OCI-M1 (cell line): ENCODE measurements around the gene OSBP2.

Source experiments
- DNase-seq: peaks from one replicate; lab custom pipeline; 2025; lab: John Stamatoyannopoulos, UW

Gene OSBP2

DNA sequence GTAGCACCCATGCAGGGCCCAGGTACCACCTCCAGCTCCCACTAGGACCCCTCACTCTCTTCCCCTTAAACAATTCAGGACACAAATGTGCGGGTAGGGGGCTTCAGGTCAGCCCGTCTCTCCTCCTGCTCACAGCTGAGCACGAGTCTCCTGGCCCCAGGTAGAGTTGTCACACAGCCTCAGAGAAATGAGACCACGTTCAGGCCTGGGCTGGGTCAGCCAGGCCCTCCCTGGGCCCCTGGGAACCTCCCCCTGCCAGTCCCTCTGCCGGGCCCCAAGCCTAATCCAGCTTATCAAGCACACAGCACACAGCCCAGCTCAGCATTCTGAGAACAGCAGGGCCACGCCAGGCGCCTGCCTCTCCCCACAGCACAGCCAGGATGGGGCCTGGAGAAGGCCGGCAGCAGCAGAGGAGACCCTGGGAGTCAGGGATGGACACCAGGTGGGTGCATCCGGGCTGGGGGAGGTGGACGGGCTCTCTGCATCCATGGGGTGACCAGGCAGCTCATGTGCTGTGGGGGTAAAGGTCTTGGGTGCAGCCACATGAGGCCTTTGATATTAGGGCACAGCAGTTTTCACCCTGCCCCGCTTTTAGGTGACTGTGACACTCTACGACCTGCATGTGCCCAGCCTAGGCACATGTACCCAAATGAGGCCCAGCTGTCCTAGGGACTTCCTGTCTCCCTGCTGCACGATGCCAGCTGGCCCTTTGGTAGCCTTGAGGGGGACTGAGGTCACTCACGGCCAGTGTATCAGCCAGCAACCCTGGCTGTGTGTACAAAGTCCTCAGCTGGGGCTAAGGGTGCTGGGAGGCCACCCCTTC lies 186.9 kb downstream of the OSBP2 start:
- peak; percentile 91 for DNase-seq

DNA sequence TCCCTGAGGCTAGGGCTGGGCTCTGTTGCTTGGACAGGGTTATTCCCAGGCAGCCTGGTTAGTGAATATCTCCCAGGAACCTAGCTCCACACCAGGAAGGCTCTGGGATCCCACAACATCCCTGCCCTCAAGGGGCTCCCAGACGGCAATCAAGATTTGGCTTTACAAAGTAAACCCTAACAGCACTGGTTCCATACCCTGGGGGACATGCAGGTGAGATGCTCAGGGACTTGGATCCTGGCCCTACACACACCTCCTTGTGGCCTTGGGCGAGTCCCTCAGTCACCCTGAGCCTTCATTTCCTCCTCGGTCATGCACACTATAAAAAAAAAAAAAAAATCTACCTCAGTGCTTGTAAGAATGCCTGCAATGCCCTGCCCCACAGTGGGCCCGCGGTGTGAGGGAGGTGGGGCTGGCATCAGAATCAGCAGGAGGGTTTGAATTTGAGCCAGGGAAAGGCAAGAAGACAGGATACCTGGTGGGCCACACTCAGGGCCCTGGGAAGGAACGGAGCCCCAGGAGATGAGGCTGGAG lies 187.6 kb downstream of the OSBP2 start:
- DNase-seq: no peak

DNA sequence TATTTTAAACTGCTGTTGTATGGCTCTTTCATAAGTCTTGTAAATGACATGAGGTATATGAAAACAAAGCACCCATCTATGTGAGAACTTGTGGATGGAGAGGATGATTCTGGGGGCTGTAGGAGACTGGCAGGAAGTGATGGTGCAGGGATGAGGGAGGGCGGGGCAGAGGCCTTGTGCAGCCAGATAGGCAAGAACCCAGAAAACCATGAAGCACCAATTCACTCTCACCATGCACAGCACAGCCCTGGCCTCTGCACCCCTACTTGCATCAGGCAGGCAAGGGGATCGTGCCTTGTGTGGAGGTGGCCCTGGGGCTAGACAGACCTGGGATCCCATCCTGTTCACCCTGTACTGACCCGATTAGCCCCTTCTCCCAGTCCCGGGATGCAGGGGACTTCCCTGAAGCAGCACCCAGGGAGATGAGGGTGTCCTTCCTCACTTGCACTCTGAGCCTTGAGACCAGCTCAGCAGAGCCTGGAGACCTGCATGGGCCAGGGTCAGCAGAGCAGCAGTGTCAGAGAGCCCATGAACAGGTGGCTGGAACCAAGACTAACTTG lies 188.4 kb downstream of the OSBP2 start:
- DNase-seq: peak; percentile 6

DNA sequence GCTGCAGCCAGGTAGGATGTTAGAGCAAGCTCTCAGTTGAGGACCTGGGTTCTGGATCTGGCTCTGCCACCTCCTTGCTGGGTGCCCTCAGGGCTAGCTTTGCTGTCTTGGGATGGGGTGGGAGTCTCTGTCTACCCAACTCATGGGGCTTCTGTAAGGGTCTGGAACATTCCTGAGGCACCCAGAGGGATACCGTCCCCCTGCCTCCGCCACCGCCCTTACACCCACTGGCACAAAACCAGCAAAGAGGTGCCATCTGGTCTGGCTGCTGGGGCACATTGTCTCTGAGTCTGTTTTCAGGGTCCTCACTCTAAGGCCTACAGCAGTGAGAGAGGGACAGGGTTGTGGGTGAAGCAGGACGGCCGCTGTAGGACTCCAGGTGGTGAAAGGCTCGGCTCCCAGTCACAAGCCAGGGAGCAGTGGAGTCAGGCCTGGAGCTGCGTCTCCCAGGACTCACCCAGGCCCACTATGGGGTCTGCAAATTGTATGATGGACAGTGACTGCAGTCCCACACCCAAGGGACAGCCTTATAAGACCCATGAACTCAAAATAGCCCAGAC lies 189.0 kb downstream of the OSBP2 start:
- no peak for DNase-seq

DNA sequence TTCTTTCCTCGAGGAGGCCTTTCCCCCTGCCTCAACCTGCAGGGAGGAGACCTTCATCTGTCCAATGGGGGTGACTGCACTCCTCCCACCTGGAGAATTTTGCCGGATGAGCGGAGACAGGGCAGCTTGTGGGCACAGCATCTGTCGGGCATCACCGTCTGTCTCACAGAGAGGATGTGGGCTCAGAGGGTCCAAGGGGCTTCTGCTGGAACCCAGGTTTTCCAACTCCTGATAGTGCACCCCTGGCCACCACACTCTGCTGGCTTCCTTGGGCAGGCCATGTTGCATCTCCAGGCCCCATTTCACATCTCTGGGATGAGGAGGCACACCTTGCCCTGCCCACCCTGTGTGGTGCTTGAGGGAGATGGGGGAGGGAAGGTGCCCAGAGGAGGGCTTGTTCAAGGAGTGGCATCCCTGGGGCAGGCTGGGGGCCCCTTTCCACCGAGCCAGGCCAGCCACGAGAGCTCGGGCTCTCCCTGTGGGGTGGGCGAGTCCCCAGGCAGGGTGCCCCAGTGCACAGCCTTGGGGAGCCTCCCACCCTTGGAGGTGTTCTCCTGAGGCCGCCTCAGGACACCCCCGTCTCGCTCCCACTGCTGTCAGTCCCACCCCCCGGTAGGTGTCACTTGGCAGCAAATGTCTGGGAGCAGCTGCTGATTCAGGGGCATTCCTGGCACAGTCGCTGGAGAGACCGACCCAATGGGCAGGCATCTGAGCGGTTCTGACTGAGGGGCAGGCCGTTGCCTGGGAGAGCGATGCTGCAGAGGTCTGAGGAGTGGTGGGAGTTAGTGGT lies 189.7 kb downstream of the OSBP2 start:
- DNase-seq: no peak

DNA sequence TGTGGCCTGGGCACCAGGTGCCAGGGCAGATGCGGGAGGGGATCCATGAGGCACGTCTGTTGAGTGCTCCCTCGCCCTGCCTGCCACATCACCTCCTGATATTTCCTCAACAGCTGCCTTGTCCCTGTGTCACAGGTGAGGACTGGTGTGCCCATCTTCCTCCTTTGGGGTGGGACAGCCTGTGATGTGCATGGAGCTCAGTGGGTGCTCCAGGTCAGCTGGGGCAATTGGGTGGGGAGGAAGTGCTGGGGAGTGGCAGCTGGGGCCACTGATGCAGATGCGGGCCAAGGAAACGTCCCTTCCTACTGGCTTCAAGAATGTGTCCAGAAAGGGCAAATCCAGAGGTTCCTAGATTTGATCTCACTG lies 190.3 kb downstream of the OSBP2 start:
- DNase-seq: no peak

DNA sequence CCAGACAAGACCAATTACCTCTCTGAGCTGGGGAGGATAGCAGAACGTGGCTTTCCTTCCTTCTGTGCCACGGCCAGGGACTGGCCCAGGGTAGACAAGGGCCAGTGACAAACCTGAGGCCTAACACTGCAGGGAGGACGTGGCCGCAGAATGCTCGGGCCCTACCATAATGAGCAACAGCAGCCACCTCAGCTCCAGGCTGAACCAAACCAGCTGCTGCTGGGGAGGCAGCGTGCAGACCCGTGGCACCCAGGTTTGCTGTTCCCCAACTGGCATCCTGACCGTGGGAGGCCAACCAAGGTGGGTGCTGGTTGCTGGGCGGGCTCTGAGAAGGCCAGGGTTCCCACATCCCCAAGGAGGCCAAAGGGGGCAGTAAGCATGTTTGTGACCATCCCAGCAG lies 190.9 kb downstream of the OSBP2 start:
- DNase-seq: no peak

DNA sequence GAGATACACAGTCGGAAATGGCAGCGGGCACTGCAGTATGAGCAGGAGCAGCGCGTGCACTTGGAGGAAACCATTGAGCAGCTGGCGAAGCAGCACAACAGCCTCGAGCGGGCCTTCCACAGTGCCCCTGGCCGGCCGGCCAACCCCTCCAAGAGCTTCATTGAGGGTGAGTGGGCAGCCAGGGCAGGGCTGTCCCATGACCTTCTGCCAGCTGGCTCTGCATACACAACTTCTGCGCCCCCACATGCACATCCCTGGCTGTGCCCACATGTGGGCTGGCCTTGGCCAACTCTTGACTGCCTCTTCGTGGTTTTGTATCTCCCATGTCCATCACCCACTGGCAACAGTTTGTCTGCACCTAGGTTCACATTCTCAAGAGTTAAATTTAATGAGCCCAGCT lies 192.8 kb downstream of the OSBP2 start:
- DNase-seq: no peak

DNA sequence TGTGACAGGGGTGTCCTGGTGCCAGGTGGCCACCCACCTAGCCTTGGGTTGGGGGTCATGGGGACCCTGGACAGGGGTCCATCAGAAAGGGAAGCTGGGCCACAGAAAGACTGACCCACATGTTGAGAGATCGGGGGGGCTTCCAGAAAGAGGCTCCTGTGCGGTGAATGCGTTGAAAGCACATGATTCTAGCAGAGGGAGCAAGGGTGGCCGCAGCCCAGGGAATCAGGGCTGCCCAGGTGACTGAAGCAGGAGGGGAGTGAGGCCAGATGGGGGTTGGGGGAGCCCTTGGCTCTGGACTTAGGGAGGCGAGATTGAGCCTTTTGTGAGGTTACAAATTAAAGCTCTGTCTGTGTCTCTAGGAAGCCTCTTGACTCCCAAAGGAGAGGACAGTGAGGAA lies 193.2 kb downstream of the OSBP2 start:
- no peak for DNase-seq

DNA sequence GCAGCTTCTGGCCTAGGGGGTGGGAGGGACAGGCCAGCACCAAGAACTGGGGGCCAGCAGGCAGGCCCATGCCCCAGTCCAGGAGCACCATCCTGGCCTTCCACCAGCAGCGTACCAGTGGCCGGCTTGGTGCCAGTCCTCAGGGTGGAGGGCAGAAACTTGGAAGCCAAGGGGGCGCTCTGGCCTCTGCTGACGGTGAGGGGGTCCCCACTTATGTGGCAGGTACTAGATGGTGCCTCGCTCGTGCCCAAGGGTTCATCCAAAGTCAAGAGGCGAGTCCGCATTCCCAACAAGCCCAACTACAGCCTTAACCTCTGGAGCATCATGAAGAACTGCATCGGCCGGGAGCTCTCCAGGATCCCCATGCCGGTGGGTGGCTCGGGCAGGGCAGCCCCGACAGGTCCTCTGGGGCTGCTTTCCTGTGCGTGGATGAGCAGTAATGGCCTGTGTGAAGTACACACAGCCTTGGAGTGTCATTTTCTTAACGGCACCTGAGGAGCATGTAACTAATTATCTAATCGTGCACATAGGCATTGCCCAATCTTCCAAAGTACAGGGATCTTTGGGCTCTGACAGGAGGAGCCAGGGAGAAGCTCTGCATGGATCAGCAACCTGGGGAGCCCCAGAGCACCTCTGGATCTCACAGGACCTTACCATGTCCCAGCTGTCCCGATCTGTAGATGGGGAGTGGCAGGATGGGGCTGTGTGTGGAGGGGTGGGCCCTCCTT lies 194.8 kb downstream of the OSBP2 start:
- no peak for DNase-seq

DNA sequence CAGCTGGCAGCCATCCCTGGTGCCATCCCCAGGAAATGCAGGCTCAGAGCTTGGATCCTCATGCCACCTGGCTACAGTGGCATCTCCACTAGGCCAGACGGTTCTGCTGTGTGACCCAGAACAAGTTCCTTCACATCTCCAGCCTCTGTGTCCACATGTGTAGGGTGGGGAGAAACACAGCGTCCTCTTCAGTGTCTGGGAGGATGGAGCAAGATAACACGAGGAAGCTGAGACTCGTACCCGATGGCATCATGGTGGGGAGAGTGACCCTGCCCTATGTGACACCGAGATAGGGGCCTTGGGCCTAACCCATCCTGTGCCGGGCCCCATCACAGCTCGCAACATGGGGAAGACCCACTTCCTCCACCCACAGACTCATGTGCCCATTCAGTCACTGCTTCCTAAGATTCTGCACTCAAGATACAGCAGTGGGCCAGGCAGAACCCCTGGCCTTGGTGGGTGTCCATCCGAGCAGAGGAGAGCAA lies 195.4 kb downstream of the OSBP2 start:
- no peak for DNase-seq

DNA sequence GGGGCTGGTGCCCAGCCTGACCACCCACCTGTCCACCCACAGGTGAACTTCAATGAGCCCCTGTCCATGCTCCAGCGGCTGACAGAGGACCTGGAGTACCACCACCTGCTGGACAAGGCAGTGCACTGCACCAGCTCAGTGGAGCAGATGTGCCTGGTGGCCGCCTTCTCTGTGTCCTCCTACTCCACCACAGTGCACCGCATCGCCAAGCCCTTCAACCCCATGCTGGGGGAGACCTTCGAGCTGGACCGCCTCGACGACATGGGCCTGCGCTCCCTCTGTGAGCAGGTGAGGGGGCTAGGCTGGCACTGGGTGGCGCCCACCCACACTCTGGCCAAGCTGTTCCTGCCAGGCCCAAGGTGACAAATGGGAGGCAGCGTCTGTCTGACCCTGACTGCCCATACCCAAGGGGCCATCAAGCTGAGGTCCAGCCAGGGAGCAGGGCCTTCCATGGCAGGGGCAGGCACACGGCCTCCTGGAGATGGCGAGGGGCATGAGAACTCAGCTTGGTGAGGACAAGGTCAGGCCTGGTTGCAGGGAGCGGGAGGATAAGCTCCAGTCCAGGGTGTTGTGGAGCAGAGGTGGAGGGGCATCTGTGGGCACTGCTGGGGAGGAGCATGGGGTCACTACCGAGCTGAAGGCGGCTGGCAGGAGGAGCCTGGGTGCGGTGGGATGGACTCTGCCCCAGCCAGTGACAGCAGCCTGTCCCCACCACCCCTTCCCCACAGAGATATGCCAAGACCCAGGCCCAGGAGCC lies 196.2 kb downstream of the OSBP2 start:
- DNase-seq: peak; percentile 14

DNA sequence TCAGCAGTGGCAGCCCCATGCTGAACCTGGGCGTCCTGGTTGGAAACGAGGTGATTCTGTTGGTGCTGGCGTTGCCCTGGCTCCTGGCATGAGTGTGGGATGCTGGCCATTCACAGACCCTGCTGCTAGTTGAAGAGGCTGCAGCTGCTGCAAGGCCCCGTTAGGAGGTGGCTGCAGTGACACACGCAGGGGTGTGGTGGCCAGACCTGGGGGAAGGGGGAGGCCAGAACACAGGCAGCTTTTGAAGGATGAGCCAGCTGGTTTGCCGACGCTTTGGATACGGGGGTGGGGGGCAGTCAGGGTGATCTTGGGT lies 196.7 kb downstream of the OSBP2 start:
- DNase-seq: no peak

DNA sequence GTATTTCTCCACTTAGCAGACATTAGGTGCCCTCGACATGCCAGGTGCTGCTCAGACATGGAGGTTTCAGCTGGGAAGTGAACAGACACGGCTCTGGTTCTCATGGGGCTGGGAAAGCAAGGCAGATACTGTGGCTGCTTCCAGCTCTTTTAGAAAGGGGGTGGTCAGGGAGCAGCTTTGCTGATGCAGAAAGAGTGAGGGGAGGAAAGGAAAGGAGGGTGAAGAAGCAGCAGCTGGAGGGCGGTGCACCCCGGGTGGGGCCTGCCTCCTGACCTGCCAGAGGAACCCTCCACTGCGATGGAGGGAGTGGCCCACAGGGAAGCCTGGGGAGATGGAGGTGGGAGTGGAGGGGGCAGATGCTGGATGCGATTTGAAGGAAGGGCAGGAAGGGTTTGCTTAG lies 197.1 kb downstream of the OSBP2 start:
- no peak for DNase-seq

DNA sequence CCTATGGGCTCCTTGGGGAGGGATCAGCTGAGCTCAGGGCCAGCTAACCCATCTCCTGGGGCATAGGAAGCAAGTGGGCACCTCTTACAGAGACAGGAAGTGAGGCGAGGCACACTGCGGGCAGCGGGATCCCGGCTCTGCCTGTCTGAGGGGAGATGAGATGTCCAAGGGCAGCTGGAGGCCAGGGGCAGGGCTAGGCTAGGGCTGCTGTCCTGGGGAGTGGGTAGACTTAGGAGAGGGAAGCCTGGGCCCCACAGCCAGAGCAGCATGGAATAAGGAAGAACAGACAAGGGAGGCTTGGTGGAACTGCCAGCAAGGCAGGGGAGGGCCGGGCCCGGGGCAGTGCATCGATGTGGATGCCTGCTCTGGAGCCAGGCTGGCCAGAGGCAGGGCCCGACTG lies 197.6 kb downstream of the OSBP2 start:
- DNase-seq: no peak

DNA sequence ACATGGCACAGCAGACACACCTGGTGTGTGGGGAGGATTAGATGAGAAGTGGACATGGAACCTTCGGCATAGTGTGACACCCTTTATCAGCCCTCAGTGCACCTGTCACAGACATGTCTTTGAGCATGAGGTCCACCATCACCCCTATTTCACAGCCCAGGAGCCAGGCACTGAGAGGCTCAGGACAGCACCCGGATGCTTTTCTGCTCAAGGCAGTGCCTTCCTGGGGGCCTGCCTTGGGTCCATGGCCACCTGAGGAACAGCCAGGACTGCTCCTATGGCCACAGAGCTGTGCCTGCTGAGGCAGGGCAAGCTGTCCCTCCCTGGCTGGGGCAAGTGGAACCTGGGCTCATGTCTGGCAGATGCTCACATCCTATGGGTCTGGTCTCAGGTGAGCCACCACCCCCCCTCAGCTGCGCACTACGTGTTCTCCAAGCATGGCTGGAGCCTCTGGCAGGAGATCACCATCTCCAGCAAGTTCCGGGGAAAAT lies 198.1 kb downstream of the OSBP2 start:
- DNase-seq: no peak

DNA sequence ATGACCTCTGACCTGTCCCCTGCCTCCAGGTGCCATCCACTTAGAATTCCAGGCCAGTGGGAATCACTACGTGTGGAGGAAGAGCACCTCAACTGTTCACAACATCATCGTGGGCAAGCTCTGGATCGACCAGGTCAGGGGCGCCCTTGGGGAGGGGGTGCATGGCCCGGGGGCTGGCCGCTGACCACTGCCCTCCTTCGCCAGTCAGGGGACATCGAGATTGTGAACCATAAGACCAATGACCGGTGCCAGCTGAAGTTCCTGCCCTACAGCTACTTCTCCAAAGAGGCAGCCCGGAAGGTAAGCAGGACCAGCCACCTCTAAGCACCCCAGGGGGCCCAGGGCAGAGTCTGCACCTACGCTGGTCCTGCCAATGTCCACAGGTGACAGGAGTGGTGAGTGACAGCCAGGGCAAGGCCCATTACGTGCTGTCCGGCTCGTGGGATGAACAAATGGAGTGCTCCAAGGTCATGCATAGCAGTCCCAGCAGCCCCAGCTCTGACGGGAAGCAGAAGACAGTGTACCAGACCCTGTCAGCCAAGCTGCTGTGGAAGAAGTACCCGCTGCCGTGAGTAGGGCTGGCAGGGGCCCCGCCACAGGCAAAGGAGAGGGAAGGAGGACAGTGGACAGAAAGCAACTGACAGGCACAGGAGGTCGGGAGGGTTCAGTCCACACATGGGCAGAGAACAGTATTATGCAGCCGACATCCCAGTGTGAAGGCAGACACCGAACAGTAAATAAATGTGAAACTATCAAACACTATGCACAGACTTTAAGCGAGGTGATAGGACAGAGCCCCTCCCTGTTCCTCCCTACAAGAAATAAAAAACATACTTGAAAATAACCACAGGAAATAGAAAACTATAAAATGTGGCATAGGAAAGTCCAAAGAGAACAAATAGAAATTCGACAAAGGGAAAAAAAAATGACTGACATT lies 199.0 kb downstream of the OSBP2 start:
- no peak for DNase-seq

DNA sequence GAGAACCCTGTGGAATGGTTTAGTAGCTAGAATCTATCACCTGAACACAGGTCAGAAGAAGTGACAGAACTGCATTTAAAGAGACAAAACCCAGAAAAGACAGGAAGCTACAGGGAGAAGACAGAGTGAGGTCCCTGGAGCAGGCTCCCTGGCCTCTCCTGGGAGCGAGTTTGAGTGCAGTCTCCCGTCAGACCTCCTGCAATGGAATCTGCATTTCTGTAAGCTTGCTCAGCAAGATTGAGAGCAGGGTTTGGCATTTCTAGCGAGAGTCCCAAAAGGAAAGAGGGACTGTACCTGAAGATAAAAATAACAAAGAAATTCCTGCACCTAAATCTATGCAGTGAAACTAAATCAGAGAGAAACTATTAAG lies 199.7 kb downstream of the OSBP2 start:
- DNase-seq: no peak

DNA sequence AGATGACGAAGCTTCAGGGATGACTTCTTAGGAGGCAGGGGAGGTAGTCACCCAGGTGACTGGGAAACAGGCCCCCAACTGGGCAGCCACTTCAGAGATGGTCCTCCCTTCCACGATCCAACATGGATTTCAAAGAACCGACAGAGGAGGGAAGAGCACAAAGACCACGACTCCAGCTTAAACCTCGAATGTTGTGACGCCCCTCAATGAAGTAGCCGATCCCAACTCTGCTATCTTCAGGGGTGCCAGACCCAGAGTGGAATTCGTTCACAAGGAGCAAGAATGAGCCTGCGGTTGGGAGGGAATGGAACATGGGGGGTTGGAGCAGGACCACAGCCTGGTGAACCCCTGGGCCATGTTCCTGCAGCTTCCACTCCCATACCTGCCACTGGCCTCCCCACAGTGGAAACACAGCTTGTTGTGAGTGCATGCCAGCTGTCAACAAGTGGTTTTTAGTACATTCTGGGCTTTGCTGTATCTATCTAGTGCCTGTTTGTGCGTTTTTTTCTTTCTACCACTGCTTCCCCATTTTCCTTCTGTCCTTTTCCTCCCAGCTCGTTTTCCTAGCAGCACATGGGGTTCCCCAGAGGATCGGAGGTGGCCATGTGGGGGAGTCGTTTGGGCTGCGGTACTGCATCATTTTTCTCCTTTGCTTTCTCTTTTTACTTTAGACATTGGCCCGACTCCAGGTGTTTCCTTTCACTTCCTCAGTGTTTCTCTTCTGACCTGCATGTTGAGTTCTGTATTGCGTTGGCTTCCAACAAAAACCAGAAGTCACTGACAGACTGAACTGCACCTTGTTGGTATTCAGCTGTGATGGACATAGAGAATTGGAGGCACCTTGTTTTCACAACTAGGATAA lies 208.1 kb downstream of the OSBP2 start:
- DNase-seq: no peak
